Measurements from ENCODE around the gene GAS2. TPM values are rescaled to one million over a fixed set of nuclear protein-coding genes. Genes with fewer than 3 reads are reported as not detected.

Gene GAS2
- total RNA-seq: 1 to 10 TPM; 1.4 to 6.0 (median 2.4) TPM

GRCh38 chr11:22666325-22666687, at the start of gene GAS2:
Gene GAS2 (plus strand): TSS chr11:22666611. CDS start chr11:22674870, 8,259 bp downstream.
- TF ChIP-seq CTCF (IDR thresholded peaks at IDR 0.05; ENCODE audit: low read depth): no peak

GRCh38 chr11:22617868-22618267, 48.5 kb upstream of the GAS2 start:
- TF ChIP-seq CTCF (IDR thresholded peaks at IDR 0.05; ENCODE audit: low read depth): no peak

GRCh38 chr11:22624742-22625447, 41.5 kb upstream of the GAS2 start:
- TF ChIP-seq CTCF (IDR thresholded peaks at IDR 0.05; ENCODE audit: low read depth): no peak

- TF ChIP-seq CTCF (IDR thresholded peaks at IDR 0.05; ENCODE audit: low read depth): no peak
Measured at GRCh38 chr11:22625448-22626287, 40.7 kb upstream of the GAS2 start, which contains the start of gene FANCF. Gene FANCF (minus strand): TSS chr11:22625823. CDS start chr11:22625810, 13 bp downstream.

GRCh38 chr11:22626573-22627239, 39.7 kb upstream of the GAS2 start:
- TF ChIP-seq CTCF (IDR thresholded peaks at IDR 0.05; ENCODE audit: low read depth): no peak

GRCh38 chr11:22627421-22627820, 39.0 kb upstream of the GAS2 start:
- no peak for TF ChIP-seq CTCF (IDR thresholded peaks at IDR 0.05; ENCODE audit: low read depth)

Data from subcutaneous adipose tissue (tissue), 4 donors.